ENCODE data around the gene RPS2.

The RPS2 gene

DNA sequence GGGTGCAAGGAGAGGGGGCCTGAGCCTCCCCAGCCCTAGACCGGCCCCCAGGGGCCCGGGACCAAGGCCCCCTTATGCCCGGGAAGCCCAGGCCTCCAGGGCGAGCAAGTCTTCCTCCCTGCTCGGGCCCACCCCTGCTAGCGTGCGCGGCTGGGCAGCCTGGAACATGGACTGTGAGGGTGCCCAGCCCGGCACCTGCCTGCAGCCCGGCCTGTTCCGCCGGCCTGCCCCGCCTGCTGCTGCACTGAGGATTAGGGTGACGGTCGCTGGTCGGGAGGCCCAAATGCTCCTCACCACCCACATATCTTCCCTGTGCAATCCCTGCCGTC, 52.4 kb downstream of the RPS2 start:
- Histone ChIP-seq H3K36me3 (ENCODE audit: control insufficient read depth, insufficient read depth, low read length) (no peaks in the 10 kb centered on the region), H3K4me1 (ENCODE audit: control insufficient read depth, insufficient read depth, low read length) (peaks cover 34% of the 10 kb centered on the region), H3K27me3 (ENCODE audit: control insufficient read depth, insufficient read depth, low read length) (peaks cover 48% of the 10 kb centered on the region)

More for the DNA sequence above, 52.4 kb downstream of the RPS2 start:
- H3K27ac ChIP-seq (ENCODE audit: low read depth, low read length), result no peak overlapping the region
- H3K9ac ChIP-seq (ENCODE audit: low read length), result no peak overlapping the region
- no peaks in the 10 kb centered on the region for H3K9me3 ChIP-seq (ENCODE audit: control insufficient read depth, insufficient read depth, low read depth, low read length)
- no peak overlapping the region for H3K4me3 ChIP-seq (ENCODE audit: low read depth, low read length)
